ENCODE data around the gene GALNTL6.
"Not testable (repeated sequence)": the region's sequence is repeated elsewhere in the genome, so short reads cannot be mapped to it uniquely, and the experiment has no call there.

The GALNTL6 gene

DNA sequence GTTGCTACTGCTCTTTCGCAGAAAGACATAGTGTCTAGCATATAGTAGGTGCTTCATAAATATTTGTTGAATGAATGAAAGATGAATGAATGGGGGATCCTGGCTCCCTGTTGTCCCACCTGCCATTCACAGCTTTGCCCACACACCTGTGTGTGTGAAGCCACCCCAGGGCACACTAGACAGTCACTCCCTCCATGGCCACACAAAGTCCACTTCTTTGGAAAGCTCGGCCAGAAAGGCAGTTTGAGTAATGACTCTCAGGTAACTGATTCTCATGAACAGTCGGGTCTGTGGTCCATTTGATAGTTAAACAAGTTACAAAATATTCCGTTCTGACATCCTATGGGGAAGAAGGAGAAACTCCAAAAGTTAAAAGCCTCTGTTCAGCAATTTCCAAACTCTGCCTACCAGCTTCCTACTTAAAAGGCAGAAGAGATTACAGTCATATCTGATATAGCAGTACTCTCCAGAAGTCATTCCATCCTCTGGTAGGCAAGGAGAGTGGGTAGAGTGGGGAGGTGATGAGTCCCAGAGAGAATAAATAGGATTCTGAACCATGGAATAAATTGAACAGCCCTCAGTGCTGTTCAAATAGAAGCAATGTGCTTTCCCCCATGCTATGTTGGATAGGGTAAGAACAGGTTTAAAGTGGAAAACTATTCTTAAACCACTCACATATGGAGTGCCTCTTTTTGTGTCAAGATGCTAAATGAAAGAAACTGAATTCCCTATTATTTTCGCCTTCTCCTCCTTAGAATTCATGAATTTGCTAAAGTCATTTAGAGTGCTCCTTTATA is 1150.5 kb downstream of the GALNTL6 start:
- no peak for DNase-seq

GRCh38 chr4:172970189-172970588 is 1157.0 kb downstream of the GALNTL6 start:
- not testable (repeated sequence) for DNase-seq

DNA sequence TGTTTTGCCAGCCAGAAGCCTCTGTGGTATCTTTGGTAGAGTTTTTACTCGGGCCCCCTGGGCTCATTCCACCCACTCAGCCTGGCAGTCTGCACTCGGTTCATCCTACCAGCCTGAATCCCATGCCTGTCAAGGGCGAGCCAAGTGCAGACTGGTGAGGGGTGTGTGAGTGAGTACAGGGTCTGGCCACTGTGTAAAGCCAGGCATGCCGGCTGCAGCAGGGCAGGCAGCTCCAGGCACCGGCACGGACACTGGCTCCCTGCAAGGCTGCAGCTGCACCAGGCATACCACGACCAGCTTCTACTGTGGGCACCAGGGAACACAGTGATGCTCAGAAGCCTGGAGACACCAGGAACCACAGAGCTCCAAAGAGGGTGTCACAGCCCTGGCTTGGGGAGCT is 1161.4 kb downstream of the GALNTL6 start:
- no peak for DNase-seq

- DNase-seq = no peak
These were observed 1162.5 kb downstream of the GALNTL6 start for GRCh38 chr4:172975651-172976229.

GRCh38 chr4:172977491-172978041 is 1164.4 kb downstream of the GALNTL6 start:
- DNase-seq = not testable (repeated sequence)

DNA sequence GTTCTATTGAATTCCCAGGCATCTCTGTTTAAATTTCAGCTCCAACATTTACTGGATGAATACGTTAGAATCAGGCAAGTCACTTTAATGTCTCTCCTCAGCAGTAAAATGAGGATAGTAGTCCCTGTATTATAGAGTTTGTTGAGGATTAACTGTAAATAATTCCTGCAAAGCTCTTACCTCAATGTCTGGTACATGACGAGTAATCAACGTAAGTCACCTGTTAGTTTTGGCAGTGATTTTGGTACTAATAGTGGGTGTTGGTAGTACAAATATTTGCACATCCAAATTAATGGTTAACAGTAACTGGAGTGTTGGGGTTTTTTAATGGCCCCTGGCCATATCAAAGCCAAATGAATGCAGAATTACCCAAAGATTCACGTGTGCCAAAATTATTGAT is 1165.6 kb downstream of the GALNTL6 start:
- DNase-seq = no peak

DNA sequence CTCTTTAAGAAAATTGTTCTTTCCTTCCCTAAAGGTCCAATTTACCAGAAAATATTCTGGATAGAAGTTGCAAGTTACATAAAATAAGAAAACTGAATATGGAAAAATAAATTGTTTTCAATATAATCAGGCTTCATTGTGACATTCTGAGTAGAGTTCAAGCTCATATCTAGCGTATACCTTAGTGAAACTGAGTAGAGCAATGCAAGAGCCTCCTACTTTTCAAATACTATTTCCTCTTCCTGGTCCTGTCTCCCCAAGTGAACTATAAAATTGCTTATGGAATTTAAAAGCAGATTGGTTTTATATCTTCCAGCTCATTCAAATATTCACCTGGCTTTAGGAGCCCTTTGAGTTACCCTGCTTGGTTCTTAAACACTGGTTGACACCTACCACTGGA is 1166.1 kb downstream of the GALNTL6 start:
- no peak for DNase-seq

GRCh38 chr4:172980219-172980618 is 1167.0 kb downstream of the GALNTL6 start:
- DNase-seq = no peak

DNA sequence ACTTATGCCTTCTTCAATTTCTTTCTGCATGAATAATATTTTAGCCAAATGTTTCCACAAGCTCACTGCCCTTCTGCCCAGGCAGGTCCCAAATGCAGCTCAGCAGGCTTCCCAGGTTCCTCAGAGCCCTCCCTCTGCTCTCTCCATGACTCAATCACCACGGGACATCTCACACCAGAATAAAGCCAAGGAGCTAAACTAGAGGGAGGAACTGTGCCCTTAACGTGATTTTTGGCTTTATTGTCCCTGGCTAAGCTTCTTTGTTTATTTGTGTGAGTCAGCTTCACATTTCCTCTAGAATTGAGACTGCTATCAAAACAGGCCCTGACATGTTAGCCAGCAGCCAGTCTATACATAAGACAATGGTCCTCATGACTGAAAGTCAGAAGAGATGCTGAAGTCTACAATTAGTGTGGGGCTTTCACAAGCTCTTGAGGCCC is 1169.0 kb downstream of the GALNTL6 start:
- DNase-seq = no peak

- no peak for DNase-seq
These were observed 1169.8 kb downstream of the GALNTL6 start for GRCh38 chr4:172983014-172983413.

DNA sequence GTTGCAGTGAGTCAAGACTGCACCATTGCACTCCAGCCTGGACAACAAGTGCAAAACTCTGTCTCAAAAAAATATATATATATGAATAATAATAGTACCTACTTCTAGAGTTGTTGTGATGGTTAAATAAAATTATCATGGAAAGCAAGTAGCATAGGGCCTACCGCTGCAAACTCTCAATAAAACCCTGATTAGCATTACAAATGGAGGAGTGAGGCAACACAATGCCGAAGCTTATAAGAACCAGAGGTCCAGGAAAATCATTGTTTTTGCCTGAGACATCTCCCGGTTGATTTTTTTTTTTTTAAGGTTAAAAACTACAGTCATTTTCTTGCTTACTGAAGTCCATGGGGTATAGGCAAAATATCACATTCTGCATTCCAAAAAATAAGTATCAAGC is 1170.4 kb downstream of the GALNTL6 start:
- no peak for DNase-seq

DNA sequence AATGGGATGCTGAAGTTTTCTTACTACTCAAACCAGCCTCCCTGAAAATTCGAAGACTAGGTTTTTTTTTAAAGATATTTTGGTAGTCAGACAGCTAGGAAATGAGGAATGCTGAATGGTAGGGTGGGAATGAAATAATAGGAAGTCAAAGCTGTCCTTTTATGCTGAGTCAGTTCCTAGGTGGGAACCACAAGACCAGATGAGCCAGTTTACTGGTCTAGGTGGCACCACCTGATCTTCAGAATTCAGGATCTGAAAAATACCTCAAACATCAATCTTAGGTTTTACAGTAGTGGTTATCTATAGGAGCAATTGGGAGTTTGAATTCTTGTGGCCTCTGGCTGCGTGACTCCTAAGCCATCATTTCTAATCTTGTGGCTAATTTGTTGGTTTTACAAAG is 1172.3 kb downstream of the GALNTL6 start:
- DNase-seq = no peak

DNA sequence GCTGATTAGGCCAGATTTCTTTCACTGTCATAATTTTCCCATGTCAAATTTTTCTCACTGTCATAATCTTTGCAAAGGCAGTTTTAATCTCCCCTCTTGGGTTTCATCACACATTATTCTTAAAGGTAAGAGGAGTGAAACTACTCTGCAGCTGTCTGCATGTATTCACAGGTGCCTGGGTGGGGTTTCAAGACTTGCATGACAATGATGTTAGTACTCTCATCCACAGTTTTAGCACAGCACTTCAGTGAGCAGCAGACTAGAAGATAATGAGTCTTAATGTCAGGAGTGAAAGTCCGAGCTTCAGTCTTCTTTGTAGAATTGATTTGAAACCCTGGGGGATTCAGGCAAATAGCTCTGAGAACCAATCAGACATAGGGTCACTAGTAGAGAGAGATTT is 1172.9 kb downstream of the GALNTL6 start:
- no peak for DNase-seq

DNA sequence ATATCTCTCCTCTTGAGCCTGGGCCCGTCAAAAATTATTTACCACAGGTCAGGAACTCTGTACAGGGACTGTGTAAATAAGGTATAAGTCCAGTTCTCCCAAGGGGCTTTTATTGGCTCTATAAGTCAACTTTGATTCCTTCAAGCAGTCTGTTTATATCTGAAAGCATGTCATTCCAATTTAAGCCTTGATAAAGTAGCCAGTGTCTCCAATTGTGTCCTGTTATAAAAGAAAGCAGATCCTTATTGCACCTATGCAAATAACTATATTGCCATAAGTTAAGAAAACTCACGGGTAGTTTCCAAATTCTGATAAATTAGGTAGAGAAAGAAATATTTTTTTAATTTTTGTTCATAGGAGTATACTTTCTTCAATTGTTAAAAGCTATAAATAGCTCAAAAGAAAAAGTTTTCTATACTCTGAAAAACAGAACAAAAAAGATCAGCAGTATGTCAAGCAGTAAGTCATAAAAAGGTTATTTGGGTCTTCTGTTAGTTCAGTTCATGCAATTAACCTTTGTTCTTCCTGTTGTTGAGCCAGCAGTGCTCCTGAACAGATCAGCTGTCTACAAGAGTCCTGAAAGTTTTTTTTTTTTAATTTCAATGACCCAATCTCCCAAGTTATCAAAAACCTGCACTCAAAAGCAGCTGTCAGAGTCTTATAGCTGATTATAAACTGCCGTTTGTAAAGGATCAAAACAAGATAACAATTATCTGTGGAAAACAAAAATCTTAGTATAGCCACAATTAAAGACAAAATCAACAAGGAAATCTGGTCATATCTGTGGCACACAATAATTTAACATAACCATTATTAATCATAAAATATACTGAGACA is 1177.0 kb downstream of the GALNTL6 start:
- DNase-seq = no peak

- DNase-seq = no peak
These were observed 1179.6 kb downstream of the GALNTL6 start for GRCh38 chr4:172992648-172993378.

DNA sequence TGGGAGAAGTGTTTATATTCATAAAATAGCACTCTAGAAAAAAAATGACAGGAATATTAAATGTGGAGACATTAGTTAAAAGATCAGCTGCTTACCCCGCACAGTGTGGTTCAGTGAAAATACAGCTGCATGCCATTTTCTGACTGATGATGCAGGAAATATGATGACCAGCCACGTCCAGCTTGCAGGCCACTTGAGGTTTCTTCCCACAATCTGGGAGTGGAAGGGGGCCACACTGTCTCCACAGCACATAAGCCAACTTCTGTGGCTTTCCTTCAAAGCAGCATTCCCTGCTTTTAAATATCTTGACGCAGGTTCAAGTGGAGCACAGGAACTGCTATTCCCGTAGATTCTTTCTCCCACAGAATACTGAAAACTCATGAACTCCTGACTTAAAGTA is 1182.0 kb downstream of the GALNTL6 start:
- DNase-seq = no peak

DNA sequence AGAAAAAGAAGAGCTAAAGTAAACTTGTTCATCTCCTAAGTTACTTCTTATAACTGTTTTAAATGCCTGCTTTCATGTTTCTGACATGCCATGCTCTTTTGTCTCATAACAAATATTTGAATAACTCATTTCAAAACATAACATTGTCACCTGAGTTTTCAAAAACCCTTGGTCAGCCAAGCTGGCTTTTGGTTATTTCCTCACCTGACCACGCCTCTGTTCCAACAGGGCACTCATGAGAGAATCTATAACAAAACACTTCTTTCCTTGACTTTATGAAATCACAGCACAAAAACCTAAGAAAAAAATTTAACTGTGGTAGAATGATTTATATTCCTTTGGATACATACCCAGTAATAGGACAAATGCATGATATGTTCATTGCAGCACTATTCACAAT is 1182.5 kb downstream of the GALNTL6 start:
- no peak for DNase-seq

DNA sequence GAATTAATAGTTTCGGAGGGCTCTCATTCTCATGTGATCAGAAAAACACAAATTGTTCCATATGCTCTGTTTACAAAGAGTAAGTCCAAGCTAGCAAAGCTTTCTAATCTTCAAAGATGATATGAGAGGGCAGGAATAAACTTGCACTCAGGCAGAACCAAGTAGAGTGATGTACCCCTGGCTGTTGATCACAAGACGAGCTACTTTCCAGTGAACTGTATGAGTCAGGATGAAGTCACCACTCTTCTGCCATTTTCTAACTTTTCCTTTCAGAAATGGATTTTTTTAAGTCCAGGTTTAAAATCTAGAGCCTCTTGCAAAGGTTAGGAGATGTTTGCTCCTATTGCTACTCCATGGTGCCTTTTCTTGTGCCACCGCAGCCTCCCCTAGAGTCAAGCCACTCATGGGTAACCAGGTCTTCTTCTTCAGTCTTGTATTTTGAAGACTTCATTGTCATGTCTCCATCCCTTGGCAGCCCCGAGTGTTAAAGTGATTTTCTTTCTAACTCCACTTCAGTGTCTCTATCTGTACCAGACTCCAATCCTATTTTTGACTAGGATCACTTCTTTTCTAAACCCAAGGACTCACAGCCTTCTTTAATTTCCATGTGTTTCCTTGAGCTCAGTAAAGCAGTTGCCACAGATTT is 1183.5 kb downstream of the GALNTL6 start:
- DNase-seq = no peak

DNA sequence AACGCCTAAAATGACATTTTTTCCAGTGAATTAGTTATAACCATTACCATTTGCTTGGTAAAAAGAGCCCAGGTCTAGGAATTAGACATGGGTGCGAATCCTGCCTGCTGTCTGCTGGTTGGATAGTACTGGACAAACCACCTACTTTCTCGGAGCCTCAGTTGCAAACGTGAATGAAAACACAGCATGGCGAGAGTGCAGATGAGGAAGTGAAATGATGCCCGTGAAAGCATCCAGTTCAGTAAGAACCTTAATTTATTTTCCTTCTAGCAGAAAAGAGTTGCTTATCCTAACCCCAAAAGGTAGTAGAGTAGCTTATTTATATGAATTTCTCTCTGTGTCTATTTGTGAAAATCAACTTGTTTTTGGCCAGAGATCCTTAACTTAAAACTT is 1184.0 kb downstream of the GALNTL6 start:
- DNase-seq = no peak

GRCh38 chr4:172997856-172998255 is 1184.7 kb downstream of the GALNTL6 start:
- no peak for DNase-seq

- no peak for DNase-seq
These were observed 1185.6 kb downstream of the GALNTL6 start for GRCh38 chr4:172998527-172999469.

Measured in KG1 (cell line).